Kidney epithelial cell (primary cell): ENCODE data around the gene FBXO46. TPM values are rescaled to one million over a fixed set of nuclear protein-coding genes. Genes with fewer than 3 reads are reported as not detected.
A peak's percentile ranks its signal among the peaks of the same experiment; 100 is the strongest.
"Not testable (repeated sequence)": the region's sequence is repeated elsewhere in the genome, so short reads cannot be mapped to it uniquely, and the experiment has no call there.

Experiments used
- DNase-seq: peaks from one replicate; pipeline ENCODE4 v3.0.0-alpha.2; 2010; ENCODE audit warnings: low read depth
- H3K27me3 ChIP-seq: 2 replicates; pipeline ENCODE4 v1.6.0; 2011; ENCODE audit warnings: low read length; ENCODE audit not compliant: control insufficient read depth, insufficient read depth
- H3K36me3 ChIP-seq: 2 replicates; pipeline ENCODE4 v1.5.1; 2011; ENCODE audit warnings: low read length; ENCODE audit not compliant: control insufficient read depth, insufficient read depth
- H3K4me3 ChIP-seq: 2 replicates; pipeline ENCODE4 v1.5.1; 2011; ENCODE audit warnings: low read depth, mild to moderate bottlenecking, control low read depth, low read length
- CTCF ChIP-seq: IDR thresholded peaks from 2 replicates; pipeline ENCODE4 v1.5.1; 2011; ENCODE audit warnings: mild to moderate bottlenecking, moderate library complexity, low read length, control low read depth, inconsistent platforms; ENCODE audit not compliant: insufficient read depth, poor library complexity, severe bottlenecking
- total RNA-seq: library from RNA; depleted of rRNA; stranded (reverse); fragments of >200 nt; gene quantifications from 2 replicates; pipeline ENCODE4 v1.2.3, GENCODE V29; 2015

FBXO46 gene
- total RNA-seq, 1 donor from 2014 or later = 13.0 TPM

GRCh38 chr19:45692187-45693105, 38.2 kb downstream of the FBXO46 start, which contains the start of gene QPCTL:
Gene QPCTL (plus strand): TSS chr19:45692666. CDS start chr19:45692704, 38 bp downstream.
- Histone ChIP-seq H3K36me3 (peaks cover 2% of the 10 kb centered on the region), H3K27me3 (no peaks in the 10 kb centered on the region), H3K4me3 (peak within 1 kb of the TSS; percentile 82)
- TF ChIP-seq CTCF = no peak
- peak; percentile 99 for DNase-seq

- H3K36me3 ChIP-seq = peaks cover 2% of the 10 kb centered on the region
These were observed 39.0 kb downstream of the FBXO46 start, which contains the start of gene SNRPD2 for GRCh38 chr19:45691516-45692186. Gene SNRPD2 (minus strand): TSS chr19:45691953. CDS start chr19:45691888, 65 bp downstream.

GRCh38 chr19:45687599-45687998, 43.1 kb downstream of the FBXO46 start:
- peaks cover 4% of the 10 kb centered on the region for H3K36me3 ChIP-seq
- H3K27me3 ChIP-seq = no peaks in the 10 kb centered on the region
- no peak overlapping the region for H3K4me3 ChIP-seq
- no peak for TF ChIP-seq CTCF
- DNase-seq = no peak

More at GRCh38 chr19:45691516-45692186, 39.0 kb downstream of the FBXO46 start, which contains the start of gene SNRPD2:
- Histone ChIP-seq H3K4me3 (peak within 1 kb of the TSS; percentile 82), H3K27me3 (no peaks in the 10 kb centered on the region)
- peak; percentile 75 for DNase-seq
- TF ChIP-seq CTCF = no peak

GRCh38 chr19:45685045-45685444, 45.7 kb downstream of the FBXO46 start:
- DNase-seq, H3K36me3 ChIP-seq, H3K4me3 ChIP-seq, H3K27me3 ChIP-seq: not testable (repeated sequence)

GRCh38 chr19:45682908-45683307, 47.8 kb downstream of the FBXO46 start:
- no peak for TF ChIP-seq CTCF
- peaks cover 4% of the 10 kb centered on the region for H3K36me3 ChIP-seq
- no peak overlapping the region for H3K4me3 ChIP-seq
- H3K27me3 ChIP-seq = no peaks in the 10 kb centered on the region
- no peak for DNase-seq

- Histone ChIP-seq H3K36me3 (peaks cover 2% of the 10 kb centered on the region), H3K27me3 (no peaks in the 10 kb centered on the region), H3K4me3 (no peak overlapping the region)
- TF ChIP-seq CTCF = no peak
- DNase-seq = no peak
These were observed 48.6 kb downstream of the FBXO46 start for GRCh38 chr19:45682117-45682516.
